ENCODE results near the gene TLR4. TPM values are rescaled to one million over a fixed set of nuclear protein-coding genes. Genes with fewer than 3 reads are reported as not detected.

TLR4 gene
- total RNA-seq, 1 experiment from 2014 or later: 0.12 TPM

DNA sequence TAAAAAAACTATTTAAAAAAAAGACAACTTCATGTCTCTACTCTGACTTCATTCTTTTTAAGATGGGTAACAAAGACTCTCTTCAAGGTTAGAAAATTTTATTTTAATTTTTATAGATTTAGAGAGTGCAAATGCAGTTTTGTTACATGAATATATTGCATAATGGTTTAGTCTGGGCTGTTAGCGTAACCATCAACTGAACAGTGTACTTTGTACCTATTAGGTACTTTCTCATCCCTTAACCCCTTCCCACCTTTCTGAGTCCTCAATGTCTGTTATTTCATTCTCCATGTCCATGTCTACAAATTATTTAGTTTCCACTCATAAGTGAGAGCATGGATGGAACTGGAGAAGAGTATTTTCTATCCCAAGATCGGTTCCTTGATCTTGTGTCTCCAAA lies 16.8 kb downstream of the TLR4 start:
- BruUV-seq (replicated peaks): no TSS peak
- TF ChIP-seq, protein P1, sequence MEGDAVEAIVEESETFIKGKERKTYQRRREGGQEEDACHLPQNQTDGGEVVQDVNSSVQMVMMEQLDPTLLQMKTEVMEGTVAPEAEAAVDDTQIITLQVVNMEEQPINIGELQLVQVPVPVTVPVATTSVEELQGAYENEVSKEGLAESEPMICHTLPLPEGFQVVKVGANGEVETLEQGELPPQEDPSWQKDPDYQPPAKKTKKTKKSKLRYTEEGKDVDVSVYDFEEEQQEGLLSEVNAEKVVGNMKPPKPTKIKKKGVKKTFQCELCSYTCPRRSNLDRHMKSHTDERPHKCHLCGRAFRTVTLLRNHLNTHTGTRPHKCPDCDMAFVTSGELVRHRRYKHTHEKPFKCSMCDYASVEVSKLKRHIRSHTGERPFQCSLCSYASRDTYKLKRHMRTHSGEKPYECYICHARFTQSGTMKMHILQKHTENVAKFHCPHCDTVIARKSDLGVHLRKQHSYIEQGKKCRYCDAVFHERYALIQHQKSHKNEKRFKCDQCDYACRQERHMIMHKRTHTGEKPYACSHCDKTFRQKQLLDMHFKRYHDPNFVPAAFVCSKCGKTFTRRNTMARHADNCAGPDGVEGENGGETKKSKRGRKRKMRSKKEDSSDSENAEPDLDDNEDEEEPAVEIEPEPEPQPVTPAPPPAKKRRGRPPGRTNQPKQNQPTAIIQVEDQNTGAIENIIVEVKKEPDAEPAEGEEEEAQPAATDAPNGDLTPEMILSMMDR (IDR thresholded peaks at IDR 0.05; ENCODE audit: unreplicated experiment): no peak
- no peak for DNase-seq
- intact Hi-C loops (cut with micrococcal nuclease; ENCODE audit: unreplicated experiment): no loop called here
- Mint-ChIP-seq H3K36me3 (ENCODE audit: insufficient read depth, unreplicated experiment) (no peaks in the 10 kb centered on the region), H3K9me3 (ENCODE audit: low read depth, unreplicated experiment) (peaks cover 3% of the 10 kb centered on the region), H3K27ac (ENCODE audit: unreplicated experiment) (no peak overlapping the region), H3K4me3 (ENCODE audit: low read depth, unreplicated experiment) (no peak overlapping the region), H3K27me3 (ENCODE audit: unreplicated experiment) (no peaks in the 10 kb centered on the region), H3K4me1 (ENCODE audit: low read depth, unreplicated experiment) (no peaks in the 10 kb centered on the region)
- CTCF ChIA-PET: no interaction called here

DNA sequence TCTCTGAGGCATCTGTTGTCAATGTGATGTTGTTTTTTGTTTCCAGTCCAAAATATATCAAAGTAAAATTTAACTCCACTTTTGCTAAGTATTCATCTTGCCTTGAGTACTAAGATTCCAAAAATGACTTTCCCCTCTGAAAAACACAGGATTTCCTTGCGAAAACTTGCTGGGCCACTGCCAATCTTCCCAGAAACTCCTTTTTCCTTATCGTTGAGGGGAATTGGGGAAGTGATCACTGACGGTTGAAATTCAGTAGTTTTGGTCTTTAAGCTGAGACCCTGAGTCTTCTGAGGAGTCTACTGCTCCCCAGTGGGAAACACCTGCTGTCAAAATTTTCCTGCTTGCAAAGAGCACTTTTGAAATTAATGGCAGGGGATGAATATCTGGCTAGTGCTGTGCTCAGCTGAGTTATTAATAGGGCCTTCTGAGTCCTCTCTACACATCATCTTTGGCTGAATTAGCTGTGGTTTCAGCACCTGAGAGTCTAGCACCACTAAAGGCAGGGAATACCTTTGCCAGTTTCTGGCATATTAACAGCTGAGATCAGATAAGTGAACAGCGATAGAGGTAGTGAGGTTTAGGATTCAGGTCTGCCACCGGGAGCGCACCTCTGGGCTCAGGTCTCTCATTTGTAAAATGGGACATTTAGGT lies 18.0 kb downstream of the TLR4 start:
- Mint-ChIP-seq H3K27ac (ENCODE audit: unreplicated experiment) (no peak overlapping the region), H3K9me3 (ENCODE audit: low read depth, unreplicated experiment) (no peaks in the 10 kb centered on the region), H3K4me3 (ENCODE audit: low read depth, unreplicated experiment) (no peak overlapping the region), H3K36me3 (ENCODE audit: insufficient read depth, unreplicated experiment) (no peaks in the 10 kb centered on the region), H3K27me3 (ENCODE audit: unreplicated experiment) (no peaks in the 10 kb centered on the region), H3K4me1 (ENCODE audit: low read depth, unreplicated experiment) (no peaks in the 10 kb centered on the region)
- no peak for DNase-seq
- CTCF ChIA-PET: no interaction called here
- no TSS peak for BruUV-seq (replicated peaks)
- intact Hi-C loops (cut with micrococcal nuclease; ENCODE audit: unreplicated experiment): no loop called here
- TF ChIP-seq, protein P1 (IDR thresholded peaks at IDR 0.05; ENCODE audit: unreplicated experiment): no peak

DNA sequence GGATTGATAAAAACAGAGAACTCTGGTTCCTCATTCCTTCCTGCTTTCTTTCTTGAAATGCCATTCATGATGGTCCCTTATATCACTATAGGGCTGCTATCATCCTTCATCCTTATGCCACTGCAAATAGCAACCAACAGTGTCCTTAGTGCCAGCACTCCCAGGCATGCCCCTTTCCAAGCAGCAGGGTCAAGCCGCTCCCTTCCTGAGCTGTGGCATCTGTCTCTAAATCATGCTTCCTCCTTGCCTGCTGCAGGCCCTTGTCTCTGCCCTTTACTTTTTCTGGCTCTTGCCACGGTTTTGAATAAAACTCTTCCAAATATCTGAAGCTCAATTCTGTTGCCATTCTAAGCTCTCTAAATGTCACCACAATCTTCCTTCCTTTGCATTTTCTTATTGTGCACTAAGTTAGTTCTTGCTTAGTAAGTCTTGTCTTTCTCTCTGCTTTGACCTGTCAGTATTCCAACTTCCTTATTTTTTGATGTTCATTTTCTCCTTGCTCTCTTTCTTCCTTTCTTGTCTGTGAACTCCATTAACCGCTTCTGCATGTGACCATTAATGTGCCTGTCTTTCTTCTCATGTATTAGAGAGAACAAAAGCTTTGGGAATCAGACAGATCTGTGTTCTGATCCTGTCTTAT lies 19.9 kb downstream of the TLR4 start:
- no peak overlapping the region for H3K27ac Mint-ChIP-seq (ENCODE audit: unreplicated experiment)
- no peak for DNase-seq
- no peaks in the 10 kb centered on the region for H3K36me3 Mint-ChIP-seq (ENCODE audit: insufficient read depth, unreplicated experiment)
- no TSS peak for BruUV-seq (replicated peaks)
- H3K9me3 Mint-ChIP-seq (ENCODE audit: low read depth, unreplicated experiment): no peaks in the 10 kb centered on the region
- no peak overlapping the region for H3K4me3 Mint-ChIP-seq (ENCODE audit: low read depth, unreplicated experiment)
- intact Hi-C loops (cut with micrococcal nuclease; ENCODE audit: unreplicated experiment): no loop called here
- H3K27me3 Mint-ChIP-seq (ENCODE audit: unreplicated experiment): no peaks in the 10 kb centered on the region
- TF ChIP-seq, protein P1 (IDR thresholded peaks at IDR 0.05; ENCODE audit: unreplicated experiment): no peak
- CTCF ChIA-PET: no interaction called here
- H3K4me1 Mint-ChIP-seq (ENCODE audit: low read depth, unreplicated experiment): no peaks in the 10 kb centered on the region

DNA sequence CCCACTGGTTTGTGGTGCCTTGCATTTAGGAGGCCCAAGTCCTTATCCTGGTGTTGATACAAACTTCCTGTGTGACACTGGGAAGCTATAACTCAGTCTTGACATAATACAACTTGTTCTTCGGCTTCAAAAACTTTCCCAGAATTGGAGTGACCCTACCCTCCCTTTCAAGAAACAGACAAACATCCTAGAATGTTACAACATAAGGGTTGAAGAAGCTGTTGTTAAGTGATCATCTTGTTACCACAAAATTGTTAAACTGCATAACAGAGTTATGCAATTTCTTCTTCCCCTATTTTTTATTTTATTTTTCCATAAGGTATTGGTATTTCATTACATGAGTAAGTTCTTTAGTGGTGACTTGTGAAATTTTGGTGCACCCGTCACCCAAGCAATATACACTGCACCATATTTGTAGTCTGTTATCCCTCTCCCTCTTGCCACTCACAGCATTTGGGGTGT lies 21.3 kb downstream of the TLR4 start:
- no peak overlapping the region for H3K27ac Mint-ChIP-seq (ENCODE audit: unreplicated experiment)
- CTCF ChIA-PET: no interaction called here
- intact Hi-C loops (cut with micrococcal nuclease; ENCODE audit: unreplicated experiment): no loop called here

More for the DNA sequence above, 21.3 kb downstream of the TLR4 start:
- TF ChIP-seq, protein P1 (IDR thresholded peaks at IDR 0.05; ENCODE audit: unreplicated experiment): no peak
- BruUV-seq (replicated peaks): no TSS peak
- no peak overlapping the region for H3K4me3 Mint-ChIP-seq (ENCODE audit: low read depth, unreplicated experiment)
- no peak for DNase-seq
- H3K36me3 Mint-ChIP-seq (ENCODE audit: insufficient read depth, unreplicated experiment): no peaks in the 10 kb centered on the region
- H3K27me3 Mint-ChIP-seq (ENCODE audit: unreplicated experiment): no peaks in the 10 kb centered on the region
- no peaks in the 10 kb centered on the region for H3K9me3 Mint-ChIP-seq (ENCODE audit: low read depth, unreplicated experiment)
- H3K4me1 Mint-ChIP-seq (ENCODE audit: low read depth, unreplicated experiment): no peaks in the 10 kb centered on the region
